Suppressor macrophage treated with lipopolysaccharide for 1 hour (primary cell): ENCODE measurements around the gene ACAD9.
A peak's percentile ranks its signal among the peaks of the same experiment; 100 is the strongest.
"Not testable (repeated sequence)": the region's sequence is repeated elsewhere in the genome, so short reads cannot be mapped to it uniquely, and the experiment has no call there.

ENCODE experiments used
- DNase-seq, 3 donors: peaks; one replicate each; pipeline ENCODE4 v3.0.0-alpha.2; 2020 to 2022

ACAD9 gene

DNA sequence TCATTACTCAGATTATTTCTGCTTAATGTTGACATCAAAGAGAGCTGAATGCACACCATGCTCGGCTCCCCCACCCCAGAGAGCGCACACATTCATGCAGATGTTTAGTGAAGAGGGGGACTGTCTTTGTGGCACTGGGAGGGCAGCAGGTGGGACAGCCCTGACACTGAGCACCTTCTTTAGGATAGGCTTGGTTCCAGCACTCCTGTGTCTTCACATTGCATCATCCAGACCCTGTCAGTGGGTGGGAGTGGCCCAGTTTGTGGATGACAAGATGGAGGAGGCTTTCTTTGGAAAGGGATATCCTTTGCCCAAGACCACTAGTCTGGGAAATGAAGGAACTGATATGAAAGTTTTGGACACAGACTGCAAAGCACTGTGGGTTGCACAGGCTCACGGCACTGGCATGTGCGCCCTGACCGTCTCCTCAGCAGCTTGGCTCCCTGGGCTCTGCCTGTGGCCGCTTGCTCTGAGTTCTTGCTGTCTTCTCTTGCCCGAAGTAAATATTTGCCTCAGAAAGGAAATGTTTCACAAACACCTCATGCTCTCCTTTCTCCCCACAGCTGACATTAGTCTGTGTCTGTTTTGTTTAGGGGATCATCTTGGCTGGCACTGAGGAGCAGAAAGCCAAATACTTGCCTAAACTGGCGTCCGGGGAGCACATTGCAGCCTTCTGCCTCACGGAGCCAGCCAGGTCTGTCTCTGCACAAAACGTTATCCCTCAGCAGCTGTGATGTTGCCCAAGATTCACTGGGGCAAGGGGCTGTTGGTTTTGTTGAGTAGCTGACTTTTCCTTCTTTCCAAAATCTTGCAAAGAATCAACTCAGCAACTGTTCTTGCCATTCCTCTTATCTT is 16.6 kb downstream of the ACAD9 start:
- no peak for DNase-seq

DNA sequence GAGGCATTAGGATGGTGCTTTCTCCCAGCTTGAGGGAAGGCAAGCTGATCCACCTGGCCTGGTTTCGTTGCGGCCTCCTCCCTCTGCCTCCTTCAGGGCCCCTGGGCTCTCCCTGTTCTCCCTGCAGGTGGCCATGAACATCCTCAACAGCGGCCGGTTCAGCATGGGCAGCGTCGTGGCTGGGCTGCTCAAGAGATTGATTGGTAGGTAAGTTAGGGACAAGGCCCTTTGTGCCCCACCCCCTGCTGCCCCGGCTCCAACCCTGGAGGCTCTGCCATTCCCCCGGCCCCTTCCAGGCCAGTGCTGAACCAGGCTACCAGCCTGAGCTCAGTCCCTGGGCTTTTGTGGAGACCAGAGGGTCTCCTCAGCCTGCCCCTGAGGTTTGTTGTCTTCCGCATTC is 23.0 kb downstream of the ACAD9 start:
- DNase-seq = no peak

DNA sequence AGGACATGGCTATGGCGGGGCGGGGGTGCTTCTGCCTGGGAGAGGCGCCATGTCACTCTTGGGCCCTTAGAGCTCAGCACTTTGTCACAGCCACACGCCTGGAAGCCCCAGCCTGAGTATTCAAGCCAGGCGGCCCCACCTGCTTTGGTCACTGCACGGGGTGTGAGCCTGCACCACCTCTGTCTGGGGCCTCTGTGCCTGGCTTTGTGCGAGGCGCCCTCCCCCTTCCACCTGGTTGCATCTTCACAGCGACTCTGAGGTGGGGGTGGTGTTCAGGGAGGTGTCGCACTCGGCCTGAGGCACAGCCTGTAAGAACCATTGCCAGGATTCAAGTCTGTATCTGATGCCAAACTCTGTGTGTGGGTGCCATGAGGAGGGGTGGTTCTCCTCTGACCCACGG is 24.1 kb downstream of the ACAD9 start:
- DNase-seq = no peak

DNA sequence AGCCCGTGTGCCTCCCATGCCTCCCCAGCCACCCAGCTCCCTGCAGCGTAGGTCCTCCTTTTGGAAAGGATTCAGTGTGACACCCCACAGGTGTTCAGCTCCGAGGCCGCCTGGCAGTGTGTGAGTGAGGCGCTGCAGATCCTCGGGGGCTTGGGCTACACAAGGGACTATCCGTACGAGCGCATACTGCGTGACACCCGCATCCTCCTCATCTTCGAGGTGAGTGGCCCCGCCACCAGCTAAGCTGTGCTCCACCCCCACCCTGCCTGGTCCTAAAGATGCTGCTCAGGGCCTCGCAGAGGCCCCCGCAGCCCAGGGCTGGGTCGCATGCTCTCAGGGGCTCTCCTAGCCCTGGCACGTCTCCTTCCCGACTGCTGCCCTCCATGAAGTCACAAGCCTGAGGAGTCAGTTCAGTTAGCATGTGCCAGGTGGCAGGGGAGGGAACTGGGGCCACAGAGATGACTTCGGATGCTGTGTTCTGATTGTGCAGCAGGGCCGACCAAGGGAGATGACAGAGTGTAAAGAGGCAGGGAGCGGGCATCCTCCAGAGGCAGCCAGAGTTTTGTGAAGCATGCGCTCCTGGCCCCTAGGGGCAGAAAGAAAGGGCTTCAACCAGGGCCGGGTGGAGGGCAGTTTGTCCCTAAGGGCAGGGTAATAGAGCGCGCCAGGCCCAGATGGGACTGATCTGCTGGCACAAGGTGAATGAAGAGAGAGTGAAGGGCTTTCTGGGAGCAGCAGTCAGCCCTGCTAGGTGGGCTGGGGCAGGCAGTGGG is 26.8 kb downstream of the ACAD9 start:
- DNase-seq = no peak

DNA sequence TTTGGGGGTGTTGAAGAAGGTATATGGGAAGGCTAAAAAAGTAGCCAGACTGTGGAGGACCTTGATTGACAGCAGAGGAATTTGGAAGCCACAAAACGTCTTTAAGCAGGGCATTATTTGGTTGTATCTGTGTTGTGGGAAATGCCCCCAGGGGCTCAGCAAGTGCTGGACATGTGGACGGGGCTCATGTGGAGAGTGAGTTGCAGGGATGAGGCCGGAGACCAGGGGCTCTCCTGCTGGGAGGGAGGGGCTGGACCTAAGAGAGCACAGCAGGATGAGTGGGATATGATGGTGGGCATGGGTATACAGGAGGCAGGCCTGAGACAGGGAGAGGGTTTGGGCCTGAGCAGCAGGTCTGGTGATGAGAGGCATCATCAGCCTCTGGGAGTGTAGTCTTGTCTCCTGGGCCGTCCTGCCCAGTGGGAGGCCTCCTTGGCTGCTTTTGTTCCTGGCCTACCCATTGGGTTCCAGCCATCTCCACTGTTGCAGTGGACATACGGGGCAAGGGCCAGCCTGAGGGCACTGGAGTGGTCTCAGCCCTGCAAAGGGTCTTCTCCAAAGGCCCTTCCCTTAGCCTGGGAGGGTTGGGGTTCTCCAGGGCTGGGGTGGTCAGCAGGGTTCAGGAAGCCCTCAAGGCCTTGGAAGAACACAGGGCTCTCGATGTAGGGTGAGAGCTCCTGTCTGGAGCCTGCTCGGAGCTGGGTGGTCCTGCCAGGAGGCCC is 27.5 kb downstream of the ACAD9 start:
- no peak for DNase-seq

DNA sequence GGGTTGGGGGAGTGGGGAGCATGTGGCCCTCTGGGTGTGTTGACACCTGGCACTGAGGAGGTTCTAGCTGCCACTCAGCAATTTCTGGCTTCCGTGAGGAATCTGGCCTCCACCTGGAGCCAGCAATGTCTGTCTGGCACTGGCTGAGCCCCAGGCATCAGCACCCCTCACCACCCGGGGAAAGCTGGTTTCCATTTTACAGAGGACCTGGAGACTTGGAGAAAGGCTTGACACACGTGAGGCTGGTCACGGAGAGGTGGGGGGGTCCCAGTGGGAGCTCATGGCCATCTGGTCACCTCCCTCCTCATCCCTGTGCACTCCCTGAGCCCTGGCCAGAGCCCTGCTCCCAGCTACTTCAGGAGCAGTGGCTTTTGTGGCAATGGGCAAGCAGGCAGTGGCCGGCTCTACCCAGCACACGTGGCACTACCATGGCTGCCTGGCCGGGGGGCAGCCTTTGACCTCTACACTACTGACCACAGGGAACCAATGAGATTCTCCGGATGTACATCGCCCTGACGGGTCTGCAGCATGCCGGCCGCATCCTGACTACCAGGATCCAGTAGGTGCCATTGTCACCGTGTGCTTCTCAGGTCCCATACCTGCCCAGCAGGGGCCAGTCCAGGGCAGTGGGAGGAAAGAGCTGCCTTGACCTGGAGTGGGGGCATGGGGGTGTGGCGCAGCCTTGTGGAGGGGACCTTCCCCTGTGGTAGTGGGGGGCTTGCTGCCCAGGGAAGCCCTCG is 28.5 kb downstream of the ACAD9 start:
- no peak for DNase-seq

DNA sequence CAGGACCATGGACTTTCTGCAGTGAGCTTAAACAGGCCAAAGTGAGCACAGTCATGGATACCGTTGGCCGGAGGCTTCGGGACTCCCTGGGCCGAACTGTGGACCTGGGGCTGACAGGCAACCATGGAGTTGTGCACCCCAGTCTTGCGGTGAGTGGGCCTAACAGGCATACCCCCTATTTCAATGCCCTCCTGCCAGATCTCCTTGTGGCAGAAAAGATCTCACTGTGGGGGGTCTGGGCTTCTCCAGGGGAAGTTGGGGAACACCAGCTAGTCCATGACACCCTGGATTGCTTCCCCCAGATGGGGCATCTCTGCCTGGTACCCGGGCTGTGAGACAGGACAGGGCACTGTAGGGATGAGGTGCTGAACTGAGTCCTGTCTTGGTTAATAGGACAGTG is 29.5 kb downstream of the ACAD9 start:
- DNase-seq = no peak

DNA sequence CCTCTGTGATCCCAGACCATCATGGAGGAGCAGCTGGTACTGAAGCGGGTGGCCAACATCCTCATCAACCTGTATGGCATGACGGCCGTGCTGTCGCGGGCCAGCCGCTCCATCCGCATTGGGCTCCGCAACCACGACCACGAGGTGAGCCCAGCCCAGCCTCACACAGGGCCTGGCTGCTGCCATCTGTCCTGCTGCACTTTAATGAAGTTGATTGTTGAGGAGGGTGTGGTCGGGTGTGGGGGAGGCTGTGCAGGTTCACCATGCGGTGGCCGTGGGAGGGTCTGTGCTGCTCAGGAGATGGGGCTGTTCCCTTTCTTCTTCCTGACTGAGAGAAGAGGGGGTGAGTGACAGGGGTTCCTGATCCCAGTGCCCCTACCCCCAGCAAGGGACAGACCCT is 30.6 kb downstream of the ACAD9 start:
- DNase-seq = no peak

DNA sequence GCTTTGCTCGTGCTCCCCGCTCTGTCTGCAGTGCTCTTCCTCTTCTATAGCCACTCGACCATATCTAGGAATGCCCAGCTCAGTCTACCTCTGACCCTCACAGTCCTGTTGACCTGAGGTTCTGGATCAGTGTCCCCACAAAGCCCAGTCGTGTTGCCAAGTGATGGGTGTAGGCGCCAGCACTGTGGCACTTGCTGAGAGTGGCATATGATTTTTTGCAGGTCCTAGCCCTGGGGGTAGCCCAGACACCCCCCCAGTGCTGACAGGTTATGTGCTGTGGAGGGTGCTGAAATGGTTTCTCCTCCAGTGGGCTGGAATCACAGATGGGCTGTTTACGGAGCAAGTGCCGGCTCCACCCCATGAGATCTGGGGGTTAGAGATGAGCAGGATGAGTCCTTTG is 32.5 kb downstream of the ACAD9 start:
- DNase-seq = no peak

DNA sequence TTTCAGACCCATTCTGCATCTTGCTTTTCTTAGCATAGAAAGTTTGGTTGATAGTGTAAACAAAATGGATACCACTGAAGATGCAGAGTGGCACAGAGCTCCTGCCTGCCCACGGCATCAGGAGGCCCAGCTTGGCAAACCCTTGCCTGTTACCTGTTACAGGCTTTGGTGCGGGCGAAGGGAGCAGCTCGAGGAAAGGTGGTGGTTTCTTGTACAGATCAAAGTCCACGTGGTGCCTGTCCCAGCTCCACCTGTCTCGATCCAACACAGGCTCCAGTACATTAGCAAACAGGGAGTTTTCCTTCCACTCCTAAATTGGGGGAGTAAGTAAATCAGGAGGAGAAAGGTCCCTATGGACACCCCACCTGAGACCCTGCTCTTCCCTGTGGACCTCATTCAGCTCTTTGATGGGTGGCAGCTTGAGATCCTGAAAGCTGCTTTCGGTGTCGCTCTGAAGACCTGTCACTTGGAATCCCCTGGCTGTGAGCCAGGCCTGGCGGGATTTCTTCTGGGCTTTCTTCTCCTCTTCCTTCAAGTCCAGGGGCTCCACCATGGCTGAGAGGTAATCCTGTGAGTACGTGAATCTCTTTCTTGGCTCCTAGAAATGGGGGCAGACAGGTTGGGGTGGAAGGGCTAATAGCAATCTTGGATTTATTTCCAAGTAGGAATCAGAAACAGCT is 35.7 kb downstream of the ACAD9 start:
- DNase-seq = no peak

DNA sequence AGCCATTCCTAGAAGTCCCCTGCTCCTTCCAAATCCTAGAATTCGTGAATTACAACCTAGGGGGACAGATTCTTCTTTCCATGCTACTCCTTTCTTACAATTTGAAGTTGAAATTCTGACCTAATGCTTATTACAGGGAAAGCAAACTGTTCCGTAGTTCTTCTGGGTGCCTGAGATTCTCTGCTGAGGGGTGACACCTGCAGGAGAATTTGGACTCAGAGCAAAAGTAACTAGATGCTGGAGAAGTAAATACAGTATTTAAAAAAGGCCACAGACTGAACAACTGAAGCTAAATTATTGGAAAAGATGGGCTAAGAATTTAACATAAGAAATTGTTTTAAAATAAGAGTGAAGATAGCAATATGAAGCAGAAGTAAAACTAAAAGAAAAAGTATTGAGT is 37.9 kb downstream of the ACAD9 start:
- DNase-seq = peak in 1 of 3 donors; percentile 5

DNA sequence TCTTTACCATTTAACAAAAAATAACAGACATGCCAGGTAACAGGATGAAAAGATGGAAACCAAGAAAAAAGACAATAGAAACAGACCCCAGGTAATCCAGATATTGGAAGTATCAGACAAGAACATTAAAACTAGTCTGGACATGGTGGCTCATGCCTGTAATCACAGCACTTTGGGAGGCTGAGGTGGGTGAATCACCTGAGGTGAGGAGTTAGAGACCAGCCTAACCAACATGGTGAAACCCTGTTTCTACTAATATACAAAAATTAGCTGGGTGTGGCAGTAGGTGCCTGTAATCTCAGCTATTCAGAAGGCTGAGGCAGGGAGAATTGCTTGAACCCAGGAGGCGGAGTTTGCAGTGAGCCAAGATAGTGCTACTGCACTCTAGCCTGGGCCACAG is 40.6 kb downstream of the ACAD9 start:
- DNase-seq = no peak

DNA sequence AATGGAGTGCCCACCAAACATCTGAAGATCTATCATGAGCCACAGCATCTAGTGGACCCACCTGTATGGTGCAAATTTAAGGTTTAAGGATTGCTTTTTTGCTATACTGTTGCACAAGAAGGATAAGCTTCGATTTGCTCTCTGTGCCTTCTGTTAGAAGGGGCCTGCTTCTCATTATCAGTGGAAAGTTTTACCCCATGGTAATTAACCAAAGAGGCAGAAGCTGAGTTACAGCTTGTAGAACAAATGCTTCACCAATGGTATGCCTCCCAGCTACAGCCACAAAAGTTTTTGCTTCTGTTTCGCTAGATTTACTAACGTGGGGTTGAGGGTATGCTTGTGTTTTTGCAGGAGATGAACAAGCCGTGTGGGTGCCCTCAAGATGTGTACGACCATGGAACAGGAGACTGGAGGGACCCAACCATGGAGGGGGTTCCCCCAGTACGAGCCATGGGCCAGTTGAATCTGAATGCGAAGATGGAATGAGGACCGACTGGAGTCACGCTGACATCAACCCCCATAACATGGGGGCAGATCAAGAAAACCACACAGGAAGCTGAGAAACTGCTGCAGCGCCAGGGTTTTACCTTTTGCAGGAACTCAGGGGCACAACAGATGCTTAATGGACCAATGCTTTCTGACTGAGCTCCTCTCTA is 43.5 kb downstream of the ACAD9 start:
- no peak for DNase-seq

DNA sequence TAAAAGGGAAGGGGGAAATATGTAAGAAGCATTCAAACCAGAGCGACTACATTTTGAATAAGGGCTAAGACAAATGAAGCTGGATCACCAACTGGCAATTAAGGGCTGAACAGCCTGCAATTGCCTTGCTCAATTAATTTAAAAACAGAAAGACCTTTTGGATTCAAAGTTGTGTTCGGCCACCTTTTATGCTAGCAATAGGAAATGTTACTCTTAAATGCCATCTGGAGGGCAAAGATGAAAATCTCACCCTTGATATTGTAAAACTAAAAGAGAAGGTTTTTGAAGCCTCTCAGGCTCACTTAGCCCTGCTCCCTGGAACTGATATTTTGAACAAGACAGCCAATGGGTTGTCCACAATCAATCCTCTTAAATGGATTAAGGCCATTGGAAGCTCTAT is 44.2 kb downstream of the ACAD9 start:
- DNase-seq = no peak

DNA sequence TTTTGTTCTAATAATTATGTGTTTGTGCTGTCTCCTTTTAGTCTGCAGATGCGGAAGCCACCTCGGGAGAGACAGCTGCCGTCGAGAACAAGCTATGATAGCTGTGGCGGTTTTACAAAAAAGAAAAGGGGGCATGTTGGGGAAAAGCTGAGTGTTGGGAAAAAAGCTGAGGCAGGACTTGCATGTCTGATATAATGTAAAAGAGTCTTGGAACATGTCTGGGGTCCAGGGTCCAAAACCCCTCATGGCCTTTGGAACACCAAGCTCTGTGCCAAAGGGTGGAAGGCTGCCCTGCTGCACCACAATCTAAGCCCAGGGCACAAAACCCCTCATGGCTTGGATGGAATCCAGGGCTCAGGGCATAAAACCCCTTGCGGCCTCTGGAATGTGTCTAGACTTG is 44.6 kb downstream of the ACAD9 start:
- not testable (repeated sequence) for DNase-seq

DNA sequence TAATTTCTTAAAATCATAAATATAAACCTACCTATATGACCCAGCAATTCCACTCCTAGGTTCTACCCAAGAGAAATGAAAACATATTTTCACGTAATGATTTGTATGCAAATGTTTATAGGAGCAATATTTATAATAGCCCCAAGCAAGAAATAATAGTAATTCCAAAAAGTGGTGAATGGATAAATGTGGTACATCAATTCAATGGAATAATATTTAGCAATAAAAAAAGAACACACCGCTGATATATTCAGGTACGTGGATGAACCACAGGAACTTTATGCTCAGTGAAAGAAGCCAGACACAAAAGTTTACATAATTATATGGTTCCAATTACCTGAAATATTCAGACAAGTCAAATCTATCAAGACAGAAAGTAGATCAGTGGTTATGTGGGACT is 49.9 kb downstream of the ACAD9 start:
- no peak for DNase-seq

DNA sequence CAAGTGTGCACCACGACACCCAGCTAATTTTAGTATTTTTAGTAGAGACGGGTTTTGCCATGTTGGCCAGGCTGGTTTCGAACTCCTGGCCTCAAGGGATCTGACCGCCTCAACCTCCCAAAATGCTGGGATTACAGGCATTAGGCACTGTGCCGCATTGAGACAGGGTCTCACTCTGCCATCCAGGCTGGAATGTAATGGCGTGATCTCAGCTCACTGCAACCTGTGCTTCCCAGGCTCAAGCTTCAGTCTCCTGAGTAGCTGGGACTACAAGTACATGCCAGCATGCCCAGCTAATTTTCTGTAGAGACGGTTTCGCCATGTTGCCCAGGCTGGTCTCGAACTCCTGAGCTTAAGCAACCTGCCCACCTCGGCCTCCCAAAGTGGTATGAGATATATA is 51.6 kb downstream of the ACAD9 start:
- no peak for DNase-seq

DNA sequence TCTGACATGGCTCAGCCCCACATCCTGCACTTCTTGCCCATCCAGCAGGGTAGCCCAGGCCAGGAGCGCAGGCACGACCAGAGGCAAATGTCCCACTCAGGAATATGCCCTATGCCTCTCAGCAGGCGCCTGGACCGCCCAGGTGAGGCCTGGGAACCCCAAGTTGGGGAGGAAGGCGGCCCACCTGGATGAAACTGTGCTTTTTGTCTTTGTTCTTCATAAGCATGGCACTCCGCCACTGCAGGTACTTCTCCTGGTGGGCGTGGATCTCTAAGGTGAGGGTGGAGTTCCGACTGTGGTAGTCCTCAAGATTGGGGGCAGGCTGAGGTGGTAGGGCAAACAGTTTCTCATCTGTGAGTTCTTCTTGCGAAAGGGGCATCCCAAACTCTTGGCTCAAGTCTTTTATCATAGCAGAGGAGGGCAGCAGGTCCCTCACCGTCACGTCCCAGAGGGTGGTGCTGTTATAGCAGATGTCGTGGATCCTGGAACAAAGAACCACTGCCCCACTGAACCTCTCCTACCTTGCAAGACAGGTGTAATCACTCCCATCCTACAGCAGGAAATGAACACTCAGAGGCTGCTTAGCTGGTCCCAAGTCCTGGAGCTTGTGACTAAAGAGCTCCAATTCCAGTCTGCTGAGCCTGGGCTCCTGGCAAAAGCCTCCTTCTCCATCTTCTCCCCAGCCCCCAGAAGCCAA is 53.2 kb downstream of the ACAD9 start:
- DNase-seq = no peak

DNA sequence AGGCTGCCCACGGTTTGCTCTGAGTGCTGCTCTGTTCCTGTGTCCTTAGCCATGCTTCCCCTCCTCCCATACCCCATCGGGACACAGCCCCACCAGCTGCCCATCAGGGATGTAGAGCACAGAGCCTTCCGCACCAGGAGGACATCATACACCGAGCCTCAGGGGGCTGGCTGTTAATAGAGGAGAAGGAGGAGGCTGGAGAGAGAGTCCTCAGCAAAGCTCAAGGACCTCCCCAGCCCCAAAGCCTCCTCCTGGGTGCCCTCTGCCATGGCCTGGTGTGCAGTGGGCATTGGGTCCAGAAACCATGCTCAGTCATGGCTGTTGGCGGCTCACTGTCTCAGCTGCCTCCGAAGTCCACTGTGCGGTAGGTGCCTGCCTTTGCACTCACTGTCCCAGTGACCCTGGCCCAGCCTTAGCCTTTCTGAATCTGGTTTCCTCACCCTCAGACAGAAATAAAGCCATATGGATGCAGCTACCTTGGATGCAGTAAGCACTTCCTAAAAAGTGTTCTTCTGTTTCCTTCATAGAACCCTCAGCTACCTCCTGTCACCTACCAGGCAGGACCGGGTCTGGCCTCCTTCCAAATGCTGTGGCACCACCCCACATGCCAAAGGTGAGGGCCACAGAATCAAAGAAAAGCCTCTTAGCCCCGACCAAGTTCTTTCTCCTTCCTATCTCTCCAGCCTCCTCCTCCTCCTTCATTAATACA is 53.9 kb downstream of the ACAD9 start:
- DNase-seq = no peak

DNA sequence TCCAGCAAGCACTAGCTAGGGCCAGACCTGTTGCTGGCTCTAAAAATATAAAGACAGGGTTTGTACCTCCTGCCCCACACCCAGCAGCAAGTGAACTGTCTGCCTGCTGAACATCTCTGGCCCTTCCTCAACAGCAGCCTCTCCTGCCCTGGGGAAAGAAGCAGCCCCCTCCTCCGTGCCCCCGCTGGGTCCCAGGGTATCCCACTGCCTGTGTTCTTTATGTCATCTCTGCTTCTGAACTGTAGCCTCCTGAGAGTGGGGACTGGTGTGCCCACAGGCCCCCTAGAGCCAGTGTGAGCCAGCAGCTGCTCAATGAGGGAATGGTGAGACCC is 54.5 kb downstream of the ACAD9 start:
- no peak for DNase-seq

DNA sequence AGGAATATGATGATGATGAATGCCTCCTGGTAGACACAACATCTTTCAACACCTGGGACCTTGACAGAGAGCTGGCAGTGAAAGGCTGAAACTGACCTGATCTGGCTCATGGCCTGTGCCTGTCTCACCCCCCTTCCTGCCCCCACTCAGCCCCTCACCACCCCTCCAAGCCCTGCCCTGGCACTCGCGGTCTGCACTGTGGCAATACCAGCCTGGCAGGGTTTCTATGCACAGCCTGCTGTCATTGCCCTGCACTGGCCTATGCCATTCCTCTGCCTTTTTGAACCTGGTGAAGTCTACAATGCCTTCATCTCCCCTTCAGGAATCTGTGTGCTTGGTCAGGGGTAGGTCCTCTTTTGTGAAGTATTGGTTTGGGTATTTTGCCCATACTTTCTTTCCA is 56.5 kb downstream of the ACAD9 start:
- DNase-seq = no peak
